GM12891 (cell line): Measurements from ENCODE around the gene SECISBP2L.

Experiments used
- POLR2A ChIP-seq: IDR thresholded peaks from 2 replicates; pipeline ENCODE4 v1.6.1; 2011; ENCODE audit warnings: low read depth, low read length, control low read depth
- POLR2AphosphoS5 ChIP-seq: IDR thresholded peaks from 2 replicates; pipeline ENCODE4 v1.6.1; 2011; ENCODE audit warnings: low read depth, low read length, control low read depth
- POU2F2 ChIP-seq: IDR thresholded peaks from 2 replicates; pipeline ENCODE4 v1.6.1; 2011; ENCODE audit warnings: low read depth, mild to moderate bottlenecking, control low read depth, low read length, moderate library complexity
- TAF1 ChIP-seq: IDR thresholded peaks from 2 replicates; pipeline ENCODE4 v1.6.1; 2011; ENCODE audit warnings: low read depth, low read length, control low read depth

DNA sequence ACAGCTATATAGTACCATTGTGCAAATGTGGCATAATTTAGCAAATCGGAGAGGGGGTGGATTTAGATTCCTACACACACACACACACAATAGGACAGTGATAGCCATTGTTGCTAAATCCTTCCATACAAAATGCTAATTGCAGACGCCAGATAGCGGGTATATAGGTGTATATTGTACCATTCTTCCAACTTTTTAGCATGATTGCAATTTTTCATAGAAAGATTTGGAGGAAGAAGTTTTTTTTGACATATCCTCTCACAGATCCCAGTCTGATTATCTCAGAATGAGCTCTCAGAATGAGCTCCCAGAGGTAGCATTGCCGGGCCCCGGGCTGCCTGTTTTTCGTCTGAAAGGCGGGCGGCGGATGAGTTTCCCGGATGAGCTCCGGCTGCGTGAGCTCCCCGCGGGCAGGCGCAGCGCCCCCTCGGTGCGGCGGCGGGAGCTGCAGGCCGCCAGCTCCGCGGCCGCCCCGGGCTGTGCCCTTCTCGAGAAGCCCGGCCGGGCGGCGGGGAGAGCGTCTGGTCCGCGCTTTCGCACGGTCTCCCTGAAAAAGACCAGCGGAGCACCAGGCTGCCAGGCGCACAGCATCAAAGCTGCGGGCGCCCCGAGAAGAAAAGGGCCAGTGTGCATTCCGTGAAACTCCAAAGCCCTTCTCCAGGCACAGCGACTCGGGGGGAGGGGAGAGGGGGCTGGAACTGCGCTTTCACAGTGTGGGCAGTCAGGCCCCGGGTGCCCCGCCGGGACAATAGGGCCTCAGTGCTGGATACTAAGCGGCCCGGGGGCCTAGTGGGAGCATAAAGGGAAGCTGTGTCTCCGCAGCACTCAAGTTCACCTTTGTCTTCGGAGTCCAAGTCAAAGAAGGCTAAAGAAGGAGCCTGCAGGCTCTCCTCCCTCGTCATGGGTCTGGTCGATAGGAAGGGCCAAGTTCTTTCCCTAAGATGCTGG lies 70.5 kb downstream of the SECISBP2L start:
- TF ChIP-seq POU2F2 (no peak), POLR2A (no peak), POLR2AphosphoS5 (no peak), TAF1 (no peak)
